ENCODE data around the gene RRP36. TPM values are rescaled to one million over a fixed set of nuclear protein-coding genes. Genes with fewer than 3 reads are reported as not detected.

The RRP36 gene
- total RNA-seq, 4 donors from 2014 or later: 32.2 to 200 (median 40.5) TPM

DNA sequence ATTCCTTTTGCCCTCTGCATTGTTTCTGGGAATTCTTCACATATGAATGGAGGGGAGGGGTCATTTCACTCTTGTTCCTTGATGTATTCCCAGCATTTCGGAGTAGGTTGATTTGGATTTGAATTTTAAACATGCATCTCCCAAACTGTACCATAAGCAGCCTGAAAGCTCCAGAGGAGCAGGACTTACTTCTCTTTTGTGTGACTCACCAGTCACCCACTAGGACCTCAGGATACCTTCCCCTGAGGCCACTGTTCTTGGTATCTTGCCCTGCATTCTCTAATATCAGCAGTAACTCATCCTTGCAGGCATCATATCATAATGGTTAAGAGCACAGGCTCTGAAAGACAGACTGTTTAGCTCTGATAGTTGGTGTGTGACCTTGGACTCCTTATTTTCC, 37.1 kb downstream of the RRP36 start:
- H3K36me3 ChIP-seq: peaks cover 0 to 4% (median 0%) of the 10 kb centered on the region in 4 donors
- no peak for DNase-seq
- in situ Hi-C loops (cut with MboI; ENCODE audit: low pct_ligation_motif_present in 1 of 4, low pct_unique_long_range_greater_than_20kb in 1 of 4, low sequenced_read_pairs in 3 of 4) (no loop called here), intact Hi-C loops (cut with DNase I; ENCODE audit: low total_unique reads) (no loop called here)
- H3K4me3 ChIP-seq: peak overlapping the region; percentile 68 to 81 (median 70)
- TF ChIP-seq POLR2AphosphoS5 (IDR thresholded peaks at IDR 0.05) (no peak), EP300 (IDR thresholded peaks at IDR 0.05; ENCODE audit: low read depth) (no peak), POLR2A (IDR thresholded peaks at IDR 0.05) (no peak)
- TF ChIP-seq, protein P1, sequence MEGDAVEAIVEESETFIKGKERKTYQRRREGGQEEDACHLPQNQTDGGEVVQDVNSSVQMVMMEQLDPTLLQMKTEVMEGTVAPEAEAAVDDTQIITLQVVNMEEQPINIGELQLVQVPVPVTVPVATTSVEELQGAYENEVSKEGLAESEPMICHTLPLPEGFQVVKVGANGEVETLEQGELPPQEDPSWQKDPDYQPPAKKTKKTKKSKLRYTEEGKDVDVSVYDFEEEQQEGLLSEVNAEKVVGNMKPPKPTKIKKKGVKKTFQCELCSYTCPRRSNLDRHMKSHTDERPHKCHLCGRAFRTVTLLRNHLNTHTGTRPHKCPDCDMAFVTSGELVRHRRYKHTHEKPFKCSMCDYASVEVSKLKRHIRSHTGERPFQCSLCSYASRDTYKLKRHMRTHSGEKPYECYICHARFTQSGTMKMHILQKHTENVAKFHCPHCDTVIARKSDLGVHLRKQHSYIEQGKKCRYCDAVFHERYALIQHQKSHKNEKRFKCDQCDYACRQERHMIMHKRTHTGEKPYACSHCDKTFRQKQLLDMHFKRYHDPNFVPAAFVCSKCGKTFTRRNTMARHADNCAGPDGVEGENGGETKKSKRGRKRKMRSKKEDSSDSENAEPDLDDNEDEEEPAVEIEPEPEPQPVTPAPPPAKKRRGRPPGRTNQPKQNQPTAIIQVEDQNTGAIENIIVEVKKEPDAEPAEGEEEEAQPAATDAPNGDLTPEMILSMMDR (IDR thresholded peaks at IDR 0.05): no peak
- H3K9me3 ChIP-seq: no peaks in the 10 kb centered on the region
- H3K27me3 ChIP-seq: no peaks in the 10 kb centered on the region
- peaks cover 17 to 41% (median 29%) of the 10 kb centered on the region in 4 donors for H3K4me1 ChIP-seq
- peak overlapping the region; percentile 89 to 95 (median 92) for H3K27ac ChIP-seq
- 63% methylated on average over 1 of the region's 1 CpG; no CpG with 5 or more reads in 1 of the 2 donors for WGBS, 2 donors (ENCODE audit: low coverage in 1 of 2)

DNA sequence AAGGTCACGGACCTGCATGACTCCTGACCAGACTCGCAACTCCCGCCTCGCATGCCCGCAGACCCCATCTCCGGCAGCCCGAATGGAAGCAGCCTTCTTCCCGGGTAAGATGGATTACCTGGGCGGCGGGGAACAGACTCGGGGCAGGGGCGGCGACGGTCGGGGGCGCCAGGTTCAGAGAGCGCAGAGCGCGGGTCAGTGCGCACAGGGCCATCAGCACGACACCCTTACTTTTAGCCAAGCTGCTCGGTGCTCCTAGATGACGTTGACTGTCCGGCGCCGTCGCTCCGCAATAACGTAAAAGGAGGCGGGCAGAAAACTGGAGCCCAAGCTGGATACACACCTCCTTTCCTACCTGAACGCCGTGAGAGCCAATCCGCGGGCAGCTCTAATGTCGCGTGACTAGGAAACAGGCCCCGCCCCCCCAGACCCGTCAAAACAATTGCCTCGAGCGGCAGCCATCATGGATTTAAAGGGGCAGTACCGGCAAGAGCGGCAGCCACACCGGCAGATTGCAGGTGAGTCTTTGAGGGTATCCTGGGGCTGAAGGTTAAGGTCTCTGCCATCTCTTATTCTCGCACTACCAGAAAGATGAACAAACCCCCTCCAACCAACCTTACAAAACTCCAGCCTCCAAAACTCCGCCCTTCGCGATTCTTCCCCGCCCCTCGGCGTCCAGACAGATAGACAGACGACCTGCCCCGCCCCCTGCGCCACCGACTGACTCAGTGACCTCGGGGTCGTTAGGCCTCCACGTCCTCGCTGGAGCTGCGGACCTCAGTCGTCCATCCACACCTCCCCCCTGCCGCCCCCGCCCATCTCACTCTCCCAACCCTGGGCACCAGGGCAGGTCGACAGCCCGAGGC, 38.0 kb downstream of the RRP36 start, which contains the start of the genes KLC4 and MRPL2:
TSS of gene KLC4 (plus strand) at position 464 of the 866 bp plus-strand sequence. CDS start 1,705 bp downstream, outside the sequence.
TSS of gene MRPL2 (minus strand) at position 267 of the 866 bp plus-strand sequence. CDS start at position 214, 53 bp downstream.
- intact Hi-C loops (cut with DNase I; ENCODE audit: low total_unique reads) (no loop called here), in situ Hi-C loops (cut with MboI; ENCODE audit: low pct_ligation_motif_present in 1 of 4, low pct_unique_long_range_greater_than_20kb in 1 of 4, low sequenced_read_pairs in 3 of 4) (no loop called here)
- peaks cover 0 to 4% (median 0%) of the 10 kb centered on the region in 4 donors for H3K36me3 ChIP-seq
- H3K9me3 ChIP-seq: no peaks in the 10 kb centered on the region
- peak; percentile 91 to 94 (median 92) for TF ChIP-seq POLR2AphosphoS5 (IDR thresholded peaks at IDR 0.05)
- TF ChIP-seq POLR2A (IDR thresholded peaks at IDR 0.05): peak; percentile 91
- TF ChIP-seq EP300 (IDR thresholded peaks at IDR 0.05; ENCODE audit: low read depth): no peak
- TF ChIP-seq, protein P1 (IDR thresholded peaks at IDR 0.05): no peak
- peak within 1 kb of the TSS; percentile 89 to 95 (median 92) for H3K27ac ChIP-seq
- peak within 1 kb of the TSS; percentile 68 to 81 (median 70) for H3K4me3 ChIP-seq
- H3K4me1 ChIP-seq: peaks cover 17 to 35% (median 29%) of the 10 kb centered on the region in 4 donors
- no peaks in the 10 kb centered on the region for H3K27me3 ChIP-seq
- peak; percentile 99 for DNase-seq
- 1% methylated on average over 52 of the region's 64 CpGs; no CpG with 5 or more reads in 1 of the 2 donors for WGBS, 2 donors (ENCODE audit: low coverage in 1 of 2)

GRCh38 chr6:43060034-43060754, 38.8 kb downstream of the RRP36 start:
- in situ Hi-C loops (cut with MboI; ENCODE audit: low pct_ligation_motif_present in 1 of 4, low pct_unique_long_range_greater_than_20kb in 1 of 4, low sequenced_read_pairs in 3 of 4) (no loop called here), intact Hi-C loops (cut with DNase I; ENCODE audit: low total_unique reads) (no loop called here)
- Histone ChIP-seq H3K4me3 (peak overlapping the region; percentile 51 to 81 (median 68)), H3K9me3 (no peaks in the 10 kb centered on the region), H3K4me1 (peaks cover 17 to 33% (median 29%) of the 10 kb centered on the region in 4 donors), H3K27ac (peak overlapping the region; percentile 89 to 95 (median 92)), H3K27me3 (no peaks in the 10 kb centered on the region), H3K36me3 (peaks cover 0 to 5% (median 1%) of the 10 kb centered on the region in 4 donors)
- WGBS, 2 donors (ENCODE audit: low coverage in 1 of 2): 8% methylated on average over 15 of the region's 15 CpGs; no CpG with 5 or more reads in 1 of the 2 donors
- TF ChIP-seq POLR2AphosphoS5 (IDR thresholded peaks at IDR 0.05) (peak; percentile 64 to 95 (median 87)), EP300 (IDR thresholded peaks at IDR 0.05; ENCODE audit: low read depth) (no peak), POLR2A (IDR thresholded peaks at IDR 0.05) (peak; percentile 75)
- TF ChIP-seq, protein P1 (IDR thresholded peaks at IDR 0.05): no peak
- peak; percentile 88 for DNase-seq

Data from transverse colon (tissue), 4 donors.